Measurements from ENCODE around the gene SMKR1.

SMKR1 gene

DNA sequence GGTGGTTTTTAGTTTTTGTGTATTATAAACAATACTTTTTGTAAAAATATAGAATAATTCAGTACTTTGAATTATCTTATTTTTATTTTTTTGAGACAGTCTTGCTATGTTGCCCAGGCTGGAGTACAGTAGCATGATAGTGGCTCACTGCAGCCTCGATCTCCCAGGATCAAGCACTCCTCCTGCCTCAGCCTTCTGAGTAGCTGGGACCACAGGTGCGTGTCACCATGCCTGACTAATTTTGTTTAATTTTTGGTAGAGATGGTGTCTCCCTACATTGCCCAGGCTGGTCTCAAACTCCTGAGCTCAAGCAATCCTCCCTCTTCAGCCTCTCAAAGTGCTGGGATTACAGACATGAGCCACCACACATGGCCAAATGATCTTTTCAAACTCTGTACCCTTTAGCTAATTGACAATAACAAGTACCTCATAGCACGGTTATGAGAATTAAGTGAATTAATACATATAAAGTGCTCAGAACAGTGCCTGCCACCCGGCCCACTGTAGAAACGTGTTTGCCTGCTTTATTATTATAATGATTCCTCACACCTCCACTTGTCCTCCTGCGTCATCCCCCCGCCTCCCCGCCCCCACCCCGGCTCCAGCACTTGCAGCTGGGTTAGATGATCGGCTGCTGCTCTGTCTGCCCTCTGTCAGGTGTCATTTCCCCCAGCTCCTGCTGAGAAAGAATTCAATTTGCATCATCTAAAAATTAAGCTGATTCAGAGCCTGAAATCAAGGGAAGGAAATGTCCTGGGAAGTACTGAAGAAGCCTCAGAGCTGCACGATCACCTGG, 55.6 kb downstream of the SMKR1 start:
- TF ChIP-seq, protein P1, sequence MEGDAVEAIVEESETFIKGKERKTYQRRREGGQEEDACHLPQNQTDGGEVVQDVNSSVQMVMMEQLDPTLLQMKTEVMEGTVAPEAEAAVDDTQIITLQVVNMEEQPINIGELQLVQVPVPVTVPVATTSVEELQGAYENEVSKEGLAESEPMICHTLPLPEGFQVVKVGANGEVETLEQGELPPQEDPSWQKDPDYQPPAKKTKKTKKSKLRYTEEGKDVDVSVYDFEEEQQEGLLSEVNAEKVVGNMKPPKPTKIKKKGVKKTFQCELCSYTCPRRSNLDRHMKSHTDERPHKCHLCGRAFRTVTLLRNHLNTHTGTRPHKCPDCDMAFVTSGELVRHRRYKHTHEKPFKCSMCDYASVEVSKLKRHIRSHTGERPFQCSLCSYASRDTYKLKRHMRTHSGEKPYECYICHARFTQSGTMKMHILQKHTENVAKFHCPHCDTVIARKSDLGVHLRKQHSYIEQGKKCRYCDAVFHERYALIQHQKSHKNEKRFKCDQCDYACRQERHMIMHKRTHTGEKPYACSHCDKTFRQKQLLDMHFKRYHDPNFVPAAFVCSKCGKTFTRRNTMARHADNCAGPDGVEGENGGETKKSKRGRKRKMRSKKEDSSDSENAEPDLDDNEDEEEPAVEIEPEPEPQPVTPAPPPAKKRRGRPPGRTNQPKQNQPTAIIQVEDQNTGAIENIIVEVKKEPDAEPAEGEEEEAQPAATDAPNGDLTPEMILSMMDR (IDR thresholded peaks at IDR 0.05; ENCODE audit: low read depth, low read length), result no peak
- DNase-seq (ENCODE audit: extremely low read depth, low read depth), result no peak

DNA sequence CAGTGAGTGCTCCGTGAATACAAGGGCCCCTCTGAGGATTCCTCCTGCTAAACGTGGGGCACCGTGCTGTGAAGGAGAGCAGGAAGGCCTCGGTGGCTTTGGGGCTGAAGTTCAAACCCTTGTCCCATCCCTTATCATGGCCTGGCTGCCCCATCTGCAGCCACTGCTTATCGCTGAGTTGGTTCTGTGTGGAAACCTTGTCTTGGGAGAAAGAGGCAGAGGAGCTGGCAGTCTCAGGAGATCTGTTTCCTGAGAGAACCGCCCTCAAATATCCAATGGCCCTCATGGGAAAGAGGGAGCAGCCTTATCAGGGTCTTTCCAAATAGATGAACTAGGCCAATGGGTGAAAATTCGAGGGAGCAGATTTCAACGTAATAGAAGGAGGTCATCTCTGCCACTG, 57.2 kb downstream of the SMKR1 start:
- TF ChIP-seq, protein P1 (IDR thresholded peaks at IDR 0.05; ENCODE audit: low read depth, low read length), result no peak
- DNase-seq (ENCODE audit: extremely low read depth, low read depth), result no peak

DNA sequence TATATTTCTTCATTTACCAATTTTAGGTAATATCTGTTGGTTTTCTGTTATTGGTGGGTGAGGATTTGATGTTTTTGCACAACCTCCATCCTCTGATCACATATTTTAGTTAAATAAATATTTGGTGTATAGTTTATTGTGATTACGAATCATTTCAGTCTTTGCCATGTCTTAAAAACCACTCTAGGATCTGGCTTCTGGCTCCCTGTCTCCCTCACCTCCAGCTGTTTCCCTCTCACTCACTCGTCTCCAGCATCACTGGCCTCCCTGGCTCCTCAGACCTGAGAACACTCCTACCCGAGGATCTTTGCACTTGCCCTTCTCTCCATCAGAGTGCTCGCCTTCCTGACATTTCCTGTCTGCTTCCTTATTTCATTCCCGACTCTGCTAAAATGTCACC, 58.5 kb downstream of the SMKR1 start:
- TF ChIP-seq, protein P1 (IDR thresholded peaks at IDR 0.05; ENCODE audit: low read depth, low read length), result no peak
- DNase-seq (ENCODE audit: extremely low read depth, low read depth), result no peak

DNA sequence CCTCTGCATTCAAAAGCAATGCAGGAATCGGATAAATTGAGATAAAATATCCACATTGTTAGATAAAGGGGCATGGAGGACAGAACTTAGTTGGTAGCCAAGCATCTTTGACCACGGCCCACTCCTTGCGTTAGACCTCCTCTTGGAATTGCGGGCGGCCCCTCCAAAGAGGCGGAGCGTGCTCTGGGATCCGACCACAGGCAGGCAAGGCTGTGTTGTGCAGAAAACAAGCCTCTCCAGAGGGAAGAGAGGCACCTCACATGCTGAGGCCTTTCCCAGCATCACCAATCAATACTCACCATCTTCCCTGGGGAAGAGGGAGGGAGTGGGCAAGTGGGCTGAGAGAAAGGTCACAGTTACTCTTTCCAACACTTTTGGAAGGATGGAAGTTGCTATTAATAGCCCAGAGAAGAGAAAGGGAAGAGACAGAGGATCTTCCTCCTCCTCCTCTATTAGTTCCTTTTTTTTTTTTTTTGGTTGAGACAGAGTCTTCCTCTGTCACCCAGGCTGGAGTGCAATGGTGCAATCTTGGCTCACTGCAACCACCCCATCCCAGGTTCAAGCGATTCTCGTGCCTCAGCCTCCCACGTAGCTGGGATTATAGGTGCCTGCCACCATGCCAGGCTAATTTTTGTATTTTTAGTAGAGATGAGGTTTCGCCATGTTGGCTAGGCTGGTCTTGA, 59.5 kb downstream of the SMKR1 start:
- TF ChIP-seq, protein P1 (IDR thresholded peaks at IDR 0.05; ENCODE audit: low read depth, low read length), result no peak
- no peak for DNase-seq (ENCODE audit: extremely low read depth, low read depth)
